ENCODE measurements around the gene NF2.

The NF2 gene

GRCh38 chr22:29692327-29692640 lies 88.9 kb downstream of the NF2 start:
- TF ChIP-seq OSR1 (CRISPR knock-in tag; IDR thresholded peaks at IDR 0.05) (no peak), ZNF70 (CRISPR knock-in tag; IDR thresholded peaks at IDR 0.05) (no peak), ZNF565 (CRISPR knock-in tag; conservative IDR thresholded peaks at IDR 0.05; ENCODE audit: low read depth) (no peak), CREB5 (CRISPR knock-in tag; IDR thresholded peaks at IDR 0.05; ENCODE audit: low read depth) (no peak), CSDC2 (CRISPR knock-in tag; IDR thresholded peaks at IDR 0.05) (no peak), RARB (CRISPR knock-in tag; IDR thresholded peaks at IDR 0.05) (no peak), TOX (CRISPR knock-in tag; IDR thresholded peaks at IDR 0.05; ENCODE audit: borderline replicate concordance) (no peak), ZFP3 (CRISPR knock-in tag; IDR thresholded peaks at IDR 0.05) (no peak), PPARA (CRISPR knock-in tag; IDR thresholded peaks at IDR 0.05; ENCODE audit: borderline replicate concordance) (no peak), ARNTL (CRISPR knock-in tag; IDR thresholded peaks at IDR 0.05; ENCODE audit: borderline replicate concordance, low read depth) (no peak), ZNF8 (CRISPR knock-in tag; IDR thresholded peaks at IDR 0.05) (no peak), SNAI2 (CRISPR knock-in tag; IDR thresholded peaks at IDR 0.05) (no peak), TCF4 (CRISPR knock-in tag; IDR thresholded peaks at IDR 0.05; ENCODE audit: borderline replicate concordance) (no peak)
- TF ChIP-seq, protein P1, sequence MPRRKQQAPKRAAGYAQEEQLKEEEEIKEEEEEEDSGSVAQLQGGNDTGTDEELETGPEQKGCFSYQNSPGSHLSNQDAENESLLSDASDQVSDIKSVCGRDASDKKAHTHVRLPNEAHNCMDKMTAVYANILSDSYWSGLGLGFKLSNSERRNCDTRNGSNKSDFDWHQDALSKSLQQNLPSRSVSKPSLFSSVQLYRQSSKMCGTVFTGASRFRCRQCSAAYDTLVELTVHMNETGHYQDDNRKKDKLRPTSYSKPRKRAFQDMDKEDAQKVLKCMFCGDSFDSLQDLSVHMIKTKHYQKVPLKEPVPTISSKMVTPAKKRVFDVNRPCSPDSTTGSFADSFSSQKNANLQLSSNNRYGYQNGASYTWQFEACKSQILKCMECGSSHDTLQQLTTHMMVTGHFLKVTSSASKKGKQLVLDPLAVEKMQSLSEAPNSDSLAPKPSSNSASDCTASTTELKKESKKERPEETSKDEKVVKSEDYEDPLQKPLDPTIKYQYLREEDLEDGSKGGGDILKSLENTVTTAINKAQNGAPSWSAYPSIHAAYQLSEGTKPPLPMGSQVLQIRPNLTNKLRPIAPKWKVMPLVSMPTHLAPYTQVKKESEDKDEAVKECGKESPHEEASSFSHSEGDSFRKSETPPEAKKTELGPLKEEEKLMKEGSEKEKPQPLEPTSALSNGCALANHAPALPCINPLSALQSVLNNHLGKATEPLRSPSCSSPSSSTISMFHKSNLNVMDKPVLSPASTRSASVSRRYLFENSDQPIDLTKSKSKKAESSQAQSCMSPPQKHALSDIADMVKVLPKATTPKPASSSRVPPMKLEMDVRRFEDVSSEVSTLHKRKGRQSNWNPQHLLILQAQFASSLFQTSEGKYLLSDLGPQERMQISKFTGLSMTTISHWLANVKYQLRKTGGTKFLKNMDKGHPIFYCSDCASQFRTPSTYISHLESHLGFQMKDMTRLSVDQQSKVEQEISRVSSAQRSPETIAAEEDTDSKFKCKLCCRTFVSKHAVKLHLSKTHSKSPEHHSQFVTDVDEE (CRISPR knock-in tag; IDR thresholded peaks at IDR 0.05): no peak
- TF ChIP-seq, protein P2, sequence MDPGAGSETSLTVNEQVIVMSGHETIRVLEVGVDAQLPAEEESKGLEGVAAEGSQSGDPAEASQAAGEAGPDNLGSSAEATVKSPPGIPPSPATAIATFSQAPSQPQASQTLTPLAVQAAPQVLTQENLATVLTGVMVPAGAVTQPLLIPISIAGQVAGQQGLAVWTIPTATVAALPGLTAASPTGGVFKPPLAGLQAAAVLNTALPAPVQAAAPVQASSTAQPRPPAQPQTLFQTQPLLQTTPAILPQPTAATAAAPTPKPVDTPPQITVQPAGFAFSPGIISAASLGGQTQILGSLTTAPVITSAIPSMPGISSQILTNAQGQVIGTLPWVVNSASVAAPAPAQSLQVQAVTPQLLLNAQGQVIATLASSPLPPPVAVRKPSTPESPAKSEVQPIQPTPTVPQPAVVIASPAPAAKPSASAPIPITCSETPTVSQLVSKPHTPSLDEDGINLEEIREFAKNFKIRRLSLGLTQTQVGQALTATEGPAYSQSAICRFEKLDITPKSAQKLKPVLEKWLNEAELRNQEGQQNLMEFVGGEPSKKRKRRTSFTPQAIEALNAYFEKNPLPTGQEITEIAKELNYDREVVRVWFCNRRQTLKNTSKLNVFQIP (CRISPR knock-in tag; IDR thresholded peaks at IDR 0.05; ENCODE audit: borderline replicate concordance, low read depth): no peak
- no peak for ATAC-seq

DNA sequence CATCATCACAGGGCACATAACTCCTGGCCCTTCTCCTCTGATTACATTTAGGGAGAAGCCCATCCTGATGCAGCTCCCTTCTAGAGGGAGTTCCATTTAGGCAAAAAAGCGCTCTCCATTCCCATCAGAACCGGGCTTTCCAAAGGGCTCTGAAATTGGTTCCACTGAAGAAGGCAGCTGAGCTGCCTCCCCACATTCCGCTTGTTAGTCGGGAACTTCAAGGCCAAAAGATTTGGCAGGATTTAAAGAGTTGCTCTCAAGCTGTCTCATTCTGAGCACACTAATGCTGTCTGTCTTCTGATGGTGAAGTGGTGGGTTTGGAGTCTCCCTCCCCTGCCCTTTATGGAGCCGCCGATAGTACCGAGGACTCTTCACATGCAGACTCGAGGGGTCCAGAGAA lies 89.7 kb downstream of the NF2 start:
- ATAC-seq: no peak
- TF ChIP-seq ESRRG (CRISPR knock-in tag; IDR thresholded peaks at IDR 0.05): no peak
- TF ChIP-seq, protein P3, sequence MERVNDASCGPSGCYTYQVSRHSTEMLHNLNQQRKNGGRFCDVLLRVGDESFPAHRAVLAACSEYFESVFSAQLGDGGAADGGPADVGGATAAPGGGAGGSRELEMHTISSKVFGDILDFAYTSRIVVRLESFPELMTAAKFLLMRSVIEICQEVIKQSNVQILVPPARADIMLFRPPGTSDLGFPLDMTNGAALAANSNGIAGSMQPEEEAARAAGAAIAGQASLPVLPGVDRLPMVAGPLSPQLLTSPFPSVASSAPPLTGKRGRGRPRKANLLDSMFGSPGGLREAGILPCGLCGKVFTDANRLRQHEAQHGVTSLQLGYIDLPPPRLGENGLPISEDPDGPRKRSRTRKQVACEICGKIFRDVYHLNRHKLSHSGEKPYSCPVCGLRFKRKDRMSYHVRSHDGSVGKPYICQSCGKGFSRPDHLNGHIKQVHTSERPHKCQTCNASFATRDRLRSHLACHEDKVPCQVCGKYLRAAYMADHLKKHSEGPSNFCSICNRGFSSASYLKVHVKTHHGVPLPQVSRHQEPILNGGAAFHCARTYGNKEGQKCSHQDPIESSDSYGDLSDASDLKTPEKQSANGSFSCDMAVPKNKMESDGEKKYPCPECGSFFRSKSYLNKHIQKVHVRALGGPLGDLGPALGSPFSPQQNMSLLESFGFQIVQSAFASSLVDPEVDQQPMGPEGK (CRISPR knock-in tag; IDR thresholded peaks at IDR 0.05; ENCODE audit: borderline replicate concordance): no peak
- no peak for TF ChIP-seq SNAI2 (CRISPR knock-in tag; IDR thresholded peaks at IDR 0.05)
- TF ChIP-seq TOX (CRISPR knock-in tag; IDR thresholded peaks at IDR 0.05; ENCODE audit: borderline replicate concordance): no peak
- no peak for TF ChIP-seq OSR1 (CRISPR knock-in tag; IDR thresholded peaks at IDR 0.05)
- no peak for TF ChIP-seq CSDC2 (CRISPR knock-in tag; IDR thresholded peaks at IDR 0.05)
- TF ChIP-seq ZC3H10 (CRISPR knock-in tag; IDR thresholded peaks at IDR 0.05): no peak
- TF ChIP-seq, protein P1 (CRISPR knock-in tag; IDR thresholded peaks at IDR 0.05): no peak

DNA sequence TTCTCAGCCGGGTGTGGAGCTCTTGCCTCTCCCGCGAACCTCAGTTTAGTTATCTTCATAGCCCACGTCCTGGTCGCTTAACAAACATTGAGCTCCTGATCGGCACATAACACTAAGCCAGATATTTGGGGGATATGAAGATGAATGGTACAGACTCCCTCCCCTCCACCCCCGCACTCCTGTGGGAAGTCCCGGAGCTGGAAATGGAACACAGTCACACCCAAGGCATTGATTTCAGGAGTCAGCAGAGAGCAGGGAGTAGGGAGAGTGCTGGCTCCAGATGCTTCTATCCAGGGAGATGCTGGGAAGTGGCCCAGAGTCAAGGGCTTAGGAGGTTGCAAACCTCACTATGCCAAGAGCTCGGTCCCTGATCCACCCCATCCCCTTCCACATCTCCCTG lies 90.2 kb downstream of the NF2 start:
- TF ChIP-seq ARNTL (CRISPR knock-in tag; IDR thresholded peaks at IDR 0.05; ENCODE audit: borderline replicate concordance, low read depth): no peak
- no peak for TF ChIP-seq ESRRG (CRISPR knock-in tag; IDR thresholded peaks at IDR 0.05)
- no peak for TF ChIP-seq ISL1 (CRISPR knock-in tag; IDR thresholded peaks at IDR 0.05)
- TF ChIP-seq, protein P1 (CRISPR knock-in tag; IDR thresholded peaks at IDR 0.05): no peak
- TF ChIP-seq CSDC2 (CRISPR knock-in tag; IDR thresholded peaks at IDR 0.05): no peak
- no peak for ATAC-seq

All from SK-N-SH treated with all-trans-retinoic acid at 6 μM for 48 hours (cell line).